HAP-1 (cell line): Measurements from ENCODE around the gene LRP1-AS.

ENCODE experiments used
- DNase-seq, 2 experiments: peaks; one replicate each; pipeline ENCODE4 v3.0.0-alpha.2; 2016 to 2020; ENCODE audit warnings: low spot score in 2 of 2
- H3K27me3 ChIP-seq: fragments of 250-450 bp; sonication (Bioruptor Pico); 2 replicates; pipeline ENCODE4 v1.5.1; 2020; ENCODE audit warnings: low read depth, mild to moderate bottlenecking, moderate library complexity
- H3K36me3 ChIP-seq: fragments of 250-450 bp; sonication (Bioruptor Pico); replicated peaks from 2 replicates; pipeline ENCODE4 v1.5.1; 2020; ENCODE audit warnings: mild to moderate bottlenecking
- H3K4me1 ChIP-seq: fragments of 250-450 bp; sonication (Bioruptor Pico); 2 replicates; pipeline ENCODE4 v1.5.1; 2020; ENCODE audit warnings: mild to moderate bottlenecking
- H3K4me3 ChIP-seq: fragments of 250-450 bp; sonication (Bioruptor Pico); 2 replicates; pipeline ENCODE4 v1.5.1; 2020; ENCODE audit warnings: mild to moderate bottlenecking, moderate library complexity
- H3K9me3 ChIP-seq: fragments of 250-450 bp; sonication (Bioruptor Pico); 2 replicates; pipeline ENCODE4 v1.5.1; 2020; ENCODE audit warnings: mild to moderate bottlenecking, moderate library complexity
- in situ Hi-C: fragments of 300-500 bp; cut with MboI; formaldehyde crosslinking; loops from 3 replicates; pipeline ENCODE4 v1.14.3; 2020; ENCODE audit warnings: low sequenced_read_pairs, inconsistent platforms, mixed read lengths

Gene LRP1-AS

GRCh38 chr12:57135527-57136326, 11.7 kb downstream of the LRP1-AS start:
- Histone ChIP-seq H3K4me1 (no peaks in the 10 kb centered on the region), H3K27me3 (no peaks in the 10 kb centered on the region), H3K4me3 (no peak overlapping the region), H3K36me3 (peaks cover 6% of the 10 kb centered on the region; the same call in 1 of the 2 replicates), H3K9me3 (no peaks in the 10 kb centered on the region)
- in situ Hi-C loops: no loop called here
- DNase-seq: no peak

DNA sequence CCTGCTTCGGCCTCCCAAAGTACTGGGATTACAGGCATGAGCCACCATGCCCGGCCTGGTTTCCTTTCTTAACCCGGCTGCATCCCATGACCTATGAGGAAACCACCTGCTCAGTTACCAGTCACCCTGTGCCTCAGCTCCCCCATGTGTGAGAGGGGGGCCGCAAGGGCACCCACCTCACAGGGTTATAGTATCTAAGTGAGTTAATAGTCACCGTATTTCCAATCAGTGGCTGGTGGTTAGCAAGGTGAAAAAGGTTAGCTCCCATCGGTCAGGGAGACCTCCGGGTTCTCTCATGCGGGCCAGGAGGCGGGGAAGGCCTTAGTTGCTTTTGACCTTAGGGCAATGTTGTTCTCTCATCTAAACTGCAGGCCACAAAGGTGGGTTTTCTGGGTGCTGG, 12.5 kb downstream of the LRP1-AS start:
- Histone ChIP-seq H3K4me1 (peaks cover under 1% of the 10 kb centered on the region; the same call in 1 of the 2 replicates), H3K4me3 (no peak overlapping the region), H3K27me3 (no peaks in the 10 kb centered on the region), H3K9me3 (no peaks in the 10 kb centered on the region), H3K36me3 (peaks cover 5% of the 10 kb centered on the region; the same call in 1 of the 2 replicates)
- no peak for DNase-seq
- in situ Hi-C loops: loop anchor here (5.0 kb wide), 1 partner anchor 47 kb away; no protein-coding TSS in a partner anchor

DNA sequence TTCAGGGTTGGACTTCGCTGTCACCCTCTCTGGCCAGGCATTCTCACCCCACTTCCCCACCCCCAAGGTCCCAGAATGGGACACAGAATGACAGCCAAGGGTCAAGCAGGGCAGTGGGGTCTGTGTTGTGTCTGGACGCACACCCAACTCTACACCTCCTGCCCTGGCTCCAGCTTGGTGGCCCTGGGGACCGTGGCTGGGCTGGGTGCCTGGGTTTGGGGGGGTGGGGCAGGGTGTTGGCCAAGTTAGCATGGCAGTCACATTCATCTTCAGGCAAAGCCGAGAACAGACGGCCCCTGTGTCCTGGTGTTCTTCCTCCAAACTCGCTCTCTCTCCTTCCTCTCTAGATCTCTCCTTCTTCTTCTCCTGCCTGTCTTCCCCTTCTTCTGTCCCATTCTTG, 13.5 kb downstream of the LRP1-AS start:
- in situ Hi-C loops: loop anchor here (5.0 kb wide), 1 partner anchor 48 kb away; no protein-coding TSS in a partner anchor
- H3K4me1 ChIP-seq: peaks cover 4% of the 10 kb centered on the region; the same call in 1 of the 2 replicates
- H3K4me3 ChIP-seq: no peak overlapping the region
- no peak for DNase-seq
- H3K9me3 ChIP-seq: no peaks in the 10 kb centered on the region
- no peaks in the 10 kb centered on the region for H3K27me3 ChIP-seq
- H3K36me3 ChIP-seq: no peaks in the 10 kb centered on the region; the same call in 1 of the 2 replicates

GRCh38 chr12:57133013-57133569, 14.3 kb downstream of the LRP1-AS start:
- no peak for DNase-seq
- Histone ChIP-seq H3K4me1 (peaks cover 4% of the 10 kb centered on the region; the same call in 1 of the 2 replicates), H3K9me3 (no peaks in the 10 kb centered on the region), H3K36me3 (no peaks in the 10 kb centered on the region), H3K4me3 (no peak overlapping the region), H3K27me3 (no peaks in the 10 kb centered on the region)
- in situ Hi-C loops: loop anchor here (5.0 kb wide), 1 partner anchor 49 kb away; no protein-coding TSS in a partner anchor

- no peak overlapping the region for H3K4me3 ChIP-seq
- H3K4me1 ChIP-seq: peaks cover 5% of the 10 kb centered on the region
- no peaks in the 10 kb centered on the region for H3K9me3 ChIP-seq
- DNase-seq: no peak
- no peaks in the 10 kb centered on the region for H3K36me3 ChIP-seq
- no peaks in the 10 kb centered on the region for H3K27me3 ChIP-seq
- in situ Hi-C loops: loop anchor here (5.0 kb wide), 1 partner anchor 50 kb away; no protein-coding TSS in a partner anchor
Observed at GRCh38 chr12:57131896-57132744, 15.3 kb downstream of the LRP1-AS start.

- H3K27me3 ChIP-seq: no peaks in the 10 kb centered on the region
- no peak for DNase-seq
- H3K9me3 ChIP-seq: no peaks in the 10 kb centered on the region
- no peak overlapping the region for H3K4me3 ChIP-seq
- in situ Hi-C loops: loop anchor here (5.0 kb wide), 1 partner anchor 51 kb away; no protein-coding TSS in a partner anchor
- H3K4me1 ChIP-seq: peaks cover 10% of the 10 kb centered on the region
- no peaks in the 10 kb centered on the region for H3K36me3 ChIP-seq
Observed at GRCh38 chr12:57130941-57131340, 16.5 kb downstream of the LRP1-AS start.

DNA sequence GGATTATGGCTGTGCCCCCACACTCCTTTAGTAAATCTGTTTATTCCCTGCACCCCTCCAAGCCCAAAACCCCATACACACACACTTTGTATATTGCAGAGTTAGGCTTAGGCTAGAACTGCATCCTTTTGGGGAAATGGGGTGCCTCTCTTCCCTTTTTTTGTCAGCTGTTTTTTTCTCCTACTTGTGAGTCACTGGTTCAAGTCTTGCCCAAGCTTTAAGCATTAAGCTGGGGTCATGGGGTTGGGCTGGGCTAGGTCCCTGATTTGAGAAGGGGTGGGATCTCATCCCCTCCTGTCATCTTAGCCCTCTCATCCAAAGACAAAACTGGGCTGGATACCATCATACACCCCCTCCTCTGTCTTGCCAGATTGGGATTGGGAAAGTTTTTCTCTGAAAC, 17.5 kb downstream of the LRP1-AS start:
- H3K9me3 ChIP-seq: no peaks in the 10 kb centered on the region
- H3K4me1 ChIP-seq: peaks cover 10% of the 10 kb centered on the region
- in situ Hi-C loops: loop anchor here (5.0 kb wide), 1 partner anchor 52 kb away; no protein-coding TSS in a partner anchor
- DNase-seq: no peak
- no peaks in the 10 kb centered on the region for H3K27me3 ChIP-seq
- peak overlapping the region; percentile 82 for H3K4me3 ChIP-seq
- no peaks in the 10 kb centered on the region for H3K36me3 ChIP-seq

- H3K27me3 ChIP-seq: no peaks in the 10 kb centered on the region
- in situ Hi-C loops: no loop called here
- peak overlapping the region; percentile 82 for H3K4me3 ChIP-seq
- H3K9me3 ChIP-seq: no peaks in the 10 kb centered on the region
- no peaks in the 10 kb centered on the region for H3K36me3 ChIP-seq
- peaks cover 10% of the 10 kb centered on the region for H3K4me1 ChIP-seq
- DNase-seq: no peak
Observed at GRCh38 chr12:57129321-57129842, 18.0 kb downstream of the LRP1-AS start.

- peak overlapping the region; percentile 82 for H3K4me3 ChIP-seq
- H3K4me1 ChIP-seq: peaks cover 10% of the 10 kb centered on the region
- H3K36me3 ChIP-seq: no peaks in the 10 kb centered on the region
- H3K9me3 ChIP-seq: no peaks in the 10 kb centered on the region
- in situ Hi-C loops: no loop called here
- peak in 1 of 2 experiments; percentile 39 for DNase-seq
- H3K27me3 ChIP-seq: no peaks in the 10 kb centered on the region
Observed at GRCh38 chr12:57128519-57129247, 18.7 kb downstream of the LRP1-AS start.

DNA sequence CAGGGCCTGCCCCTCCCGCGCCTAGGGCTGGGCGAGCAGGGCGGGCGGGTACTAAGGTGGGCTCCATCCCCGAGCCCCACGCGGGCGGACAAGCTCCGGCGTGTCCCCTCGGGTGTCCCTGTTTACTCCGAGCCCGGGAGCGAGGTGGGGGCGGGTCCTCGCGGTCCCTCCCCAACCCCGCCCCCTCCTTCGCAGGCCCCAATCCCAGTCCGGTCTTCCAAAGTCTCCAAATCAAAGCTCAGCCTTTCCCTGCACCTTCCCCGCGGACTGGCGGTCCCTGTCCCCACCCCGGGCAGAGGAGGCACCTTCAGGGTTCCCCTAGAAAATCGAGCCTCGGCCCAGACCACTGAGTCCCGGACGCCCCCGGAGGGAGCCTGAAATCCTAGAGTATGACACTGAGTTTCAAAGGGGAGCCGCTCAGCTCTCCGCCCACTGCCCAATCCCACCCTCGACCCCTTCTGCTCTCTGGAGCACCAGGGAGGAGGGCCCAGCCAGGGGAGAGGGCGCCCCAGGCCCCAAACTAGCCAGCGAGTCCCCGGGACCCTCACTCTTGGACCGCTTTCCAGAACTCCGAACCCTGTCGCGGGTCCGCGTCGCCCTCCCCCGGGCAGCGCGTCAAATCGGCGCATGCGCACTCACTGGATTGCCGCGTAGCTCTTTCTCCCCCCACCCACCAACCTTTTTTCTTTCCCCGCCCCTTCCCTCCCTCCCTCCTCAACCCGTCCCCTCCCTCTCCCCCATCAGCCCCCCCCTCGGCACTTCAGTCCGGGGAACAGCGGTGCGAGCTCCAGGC, 19.5 kb downstream of the LRP1-AS start, which contains the start of gene LRP1:
Gene LRP1 (plus strand): TSS at position 758 of the 793 bp plus-strand sequence. CDS start 482 bp downstream, outside the sequence.
- in situ Hi-C loops: no loop called here
- Histone ChIP-seq H3K36me3 (no peaks in the 10 kb centered on the region), H3K27me3 (no peaks in the 10 kb centered on the region), H3K9me3 (no peaks in the 10 kb centered on the region), H3K4me3 (peak within 1 kb of the TSS; percentile 82), H3K4me1 (peaks cover 10% of the 10 kb centered on the region)
- DNase-seq: peak; percentile 88 to 89

DNA sequence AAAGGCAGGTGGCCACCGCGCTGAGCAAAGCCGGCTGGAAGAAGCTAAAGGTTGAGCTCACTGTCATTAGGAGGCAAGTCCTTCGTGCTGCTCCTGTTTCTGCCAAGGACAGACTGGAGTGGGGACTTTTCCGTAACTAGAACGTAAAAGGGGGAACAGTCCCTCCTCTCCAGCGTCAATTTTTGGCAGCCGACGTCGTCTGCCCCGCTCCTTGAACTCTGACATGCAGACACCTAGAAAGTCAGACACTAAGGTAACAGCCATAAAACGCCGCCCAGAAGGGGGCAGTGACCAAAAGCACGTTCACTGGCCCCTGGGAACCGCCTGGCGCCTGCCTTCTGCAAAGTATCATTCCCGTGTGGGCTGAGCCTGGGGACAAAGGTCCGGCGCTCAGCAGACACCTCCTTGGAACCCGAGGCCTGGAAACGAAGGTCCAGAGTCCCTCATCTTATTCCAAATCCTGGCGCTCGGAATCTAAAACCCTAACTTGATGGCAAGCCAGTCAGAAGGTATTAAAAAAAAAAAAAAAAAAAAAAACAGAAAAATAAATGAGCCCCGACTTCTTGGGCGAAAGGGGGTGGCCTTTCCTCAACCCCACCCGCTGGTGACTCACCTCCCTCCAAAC, 20.2 kb downstream of the LRP1-AS start:
- H3K27me3 ChIP-seq: no peaks in the 10 kb centered on the region
- peaks cover 10% of the 10 kb centered on the region for H3K4me1 ChIP-seq
- no peaks in the 10 kb centered on the region for H3K9me3 ChIP-seq
- in situ Hi-C loops: no loop called here
- peak; percentile 50 to 82 for DNase-seq
- no peaks in the 10 kb centered on the region for H3K36me3 ChIP-seq
- H3K4me3 ChIP-seq: peak overlapping the region; percentile 82

- H3K9me3 ChIP-seq: no peaks in the 10 kb centered on the region
- no peak for DNase-seq
- H3K4me1 ChIP-seq: peaks cover 10% of the 10 kb centered on the region
- H3K36me3 ChIP-seq: no peaks in the 10 kb centered on the region
- no peak overlapping the region for H3K4me3 ChIP-seq
- in situ Hi-C loops: no loop called here
- no peaks in the 10 kb centered on the region for H3K27me3 ChIP-seq
Observed at GRCh38 chr12:57126561-57126960, 20.9 kb downstream of the LRP1-AS start.
